ENCODE results near the gene ENOX1.

GRCh38 chr13:43269037-43269481 is 517.7 kb downstream of the ENOX1 start:
- TF ChIP-seq POLR2AphosphoS5 (IDR thresholded peaks at IDR 0.05; ENCODE audit: borderline replicate concordance, low read depth, low read length) = no peak
- TF ChIP-seq EZH2 (IDR thresholded peaks at IDR 0.05) = no peak

All from SK-N-MC (cell line).